HG03064 (cell line): ENCODE results near the gene HHAT.
A peak's percentile ranks its signal among the peaks of the same experiment; 100 is the strongest.

Experiments used
- ATAC-seq: cut with Tn5 transposase; IDR thresholded peaks from one replicate; pipeline ENCODE4 v1.9.1; 2021; ENCODE audit warnings: low read depth; ENCODE audit not compliant: unreplicated experiment

HHAT gene

DNA sequence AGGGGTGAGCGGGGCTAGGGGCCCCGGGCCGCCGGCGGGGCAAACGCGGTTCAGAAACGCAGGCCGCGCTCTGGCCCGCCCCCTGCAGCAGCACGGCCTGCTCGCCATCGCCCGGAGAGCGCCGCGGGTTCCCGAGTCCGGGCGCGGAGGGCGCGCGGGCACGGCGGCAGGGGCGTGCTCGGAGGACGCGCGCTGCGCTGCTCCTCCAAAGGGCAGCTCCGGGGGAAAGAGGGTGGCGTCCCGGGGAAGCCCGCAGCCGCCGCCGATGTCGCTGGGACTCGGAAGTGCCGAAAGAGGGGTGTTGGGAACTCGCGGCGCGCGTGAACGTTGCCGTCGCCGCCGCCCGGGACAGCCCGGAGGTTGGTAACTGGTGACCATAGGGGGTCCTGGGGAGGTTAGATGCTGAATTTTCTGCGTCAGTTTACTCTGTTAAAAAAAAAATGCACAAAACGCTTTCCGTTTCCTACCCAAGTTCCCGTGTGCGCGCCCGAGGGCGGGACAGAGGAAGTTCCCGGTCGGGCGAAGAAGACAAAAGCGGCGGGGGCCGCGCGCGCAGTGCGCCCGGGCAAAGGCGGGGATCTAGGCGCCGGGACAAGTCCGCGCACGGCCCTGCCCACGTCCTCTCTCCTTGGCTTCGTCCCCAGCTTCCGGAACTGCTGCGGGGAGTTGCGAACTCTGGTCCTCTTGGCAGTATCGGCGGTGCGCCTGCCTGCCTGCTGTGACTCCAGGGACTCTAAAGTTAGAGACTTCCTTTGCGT, at the start of gene HHAT:
Gene HHAT, plus strand, starts transcription at position 157 of the 758 bp plus-strand sequence. CDS start 20,074 bp downstream, outside the sequence.
- ATAC-seq: peak; percentile 47

GRCh38 chr1:210280221-210280620, 48.5 kb upstream of the HHAT start:
- no peak for ATAC-seq

DNA sequence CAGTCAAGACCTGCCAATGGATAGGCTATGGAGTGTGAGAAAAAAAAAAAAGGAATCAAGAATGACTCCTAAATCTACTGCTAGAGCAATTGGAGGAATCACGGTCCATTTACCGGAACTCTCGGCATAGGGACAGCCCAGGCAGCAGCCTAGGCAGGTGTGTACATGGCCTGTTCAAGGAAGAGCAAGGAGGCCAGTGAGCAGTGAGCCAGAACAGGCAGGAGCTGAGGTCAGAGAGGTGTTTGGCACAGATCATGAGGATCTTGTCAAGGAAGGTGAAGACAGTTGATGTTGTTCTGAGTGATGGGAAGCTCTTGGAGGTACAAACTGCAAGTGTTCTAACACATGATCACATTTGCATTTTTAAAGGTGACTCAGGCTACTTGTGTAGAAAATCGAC, 40.6 kb upstream of the HHAT start:
- ATAC-seq: no peak

DNA sequence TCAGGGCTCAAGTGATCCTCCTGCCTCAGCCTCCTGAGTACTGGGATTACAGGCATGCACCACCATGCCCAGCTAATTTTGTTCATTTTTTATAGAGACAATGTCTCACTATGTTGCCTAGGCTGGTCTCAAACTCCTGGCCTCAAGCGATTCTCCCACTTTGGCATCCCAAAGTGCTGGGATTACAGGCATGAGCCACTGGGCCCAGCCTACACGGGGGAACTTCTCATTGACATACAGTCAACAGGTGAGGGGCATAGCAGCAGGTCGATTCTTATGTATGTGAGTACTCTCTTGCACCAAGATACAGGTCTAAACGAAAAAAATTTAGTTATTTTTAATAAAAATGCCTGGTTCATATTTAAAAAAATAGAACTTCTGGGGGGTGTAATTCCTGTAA, 39.5 kb upstream of the HHAT start:
- ATAC-seq: no peak

- ATAC-seq: no peak
Measured at GRCh38 chr1:210291081-210291764, 37.5 kb upstream of the HHAT start.

- ATAC-seq: no peak
Measured at GRCh38 chr1:210291786-210292230, 36.9 kb upstream of the HHAT start.

DNA sequence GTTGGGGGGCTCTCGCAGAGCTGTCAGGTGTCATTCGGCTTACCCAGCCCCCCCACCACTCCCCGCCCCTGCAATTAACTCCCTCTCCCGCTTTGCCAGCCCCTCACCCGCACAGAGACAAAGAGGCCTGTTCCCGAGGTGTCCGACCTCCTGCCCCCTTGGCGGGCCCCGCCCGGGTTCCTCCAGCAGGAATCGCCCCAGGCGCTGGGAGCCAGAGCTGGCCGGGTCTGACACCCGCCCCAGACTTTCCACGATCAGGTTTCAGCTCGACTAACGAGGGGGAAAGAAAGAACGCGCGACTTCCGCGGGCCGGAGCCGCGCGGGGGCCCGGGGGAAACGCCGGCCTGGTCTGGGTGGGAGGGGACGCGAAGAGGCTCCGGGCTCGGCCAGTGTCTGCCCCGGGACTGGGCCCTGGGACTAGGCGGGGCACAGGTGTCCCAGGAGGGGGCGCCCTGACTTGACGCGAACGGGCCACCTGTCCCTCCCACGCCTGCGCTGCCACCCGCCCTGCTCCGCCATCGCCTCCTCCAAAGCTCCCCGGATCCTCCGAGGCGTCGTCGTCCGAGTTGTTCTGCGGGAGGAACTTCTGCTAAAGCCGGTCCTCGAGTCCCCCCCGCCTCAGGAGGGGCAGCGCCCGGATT, 36.4 kb upstream of the HHAT start:
- no peak for ATAC-seq

- ATAC-seq: no peak
Measured at GRCh38 chr1:210293171-210293607, 35.5 kb upstream of the HHAT start.

DNA sequence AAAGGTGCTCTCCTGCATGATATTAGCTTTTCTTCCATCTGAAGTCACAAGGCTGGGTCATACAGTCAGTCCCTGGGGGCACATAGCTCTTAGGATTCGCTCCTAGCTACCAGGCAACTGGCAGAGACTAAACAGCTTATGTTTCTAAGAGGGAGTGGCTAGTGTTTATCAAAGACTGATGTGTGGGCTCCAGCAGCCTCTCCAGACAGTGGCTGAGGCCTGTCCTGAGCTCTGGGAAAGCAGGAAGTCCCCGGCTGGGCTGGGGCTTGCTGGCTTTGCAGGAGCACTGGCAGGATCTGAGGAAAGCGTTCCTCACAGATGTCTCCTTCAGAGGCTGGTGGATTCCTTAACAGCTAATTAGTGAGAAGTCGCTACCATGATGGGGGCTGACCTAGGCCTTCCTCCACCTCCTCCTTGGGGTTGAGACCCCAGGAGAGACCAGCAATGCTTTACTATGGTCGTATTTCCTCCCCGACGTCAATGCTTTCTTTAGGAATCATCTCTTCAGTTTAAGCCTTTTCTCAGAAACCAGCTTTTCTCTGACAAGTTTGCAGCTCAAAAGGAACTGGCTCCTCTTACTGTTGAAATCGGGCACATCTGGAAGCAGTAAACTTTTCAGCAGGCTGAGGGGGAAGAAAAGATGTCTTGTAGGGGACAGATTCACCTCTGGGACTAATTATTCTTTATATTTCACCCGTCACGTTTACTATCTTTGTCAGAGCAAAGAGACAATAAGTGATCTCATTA, 33.5 kb upstream of the HHAT start:
- ATAC-seq: no peak

DNA sequence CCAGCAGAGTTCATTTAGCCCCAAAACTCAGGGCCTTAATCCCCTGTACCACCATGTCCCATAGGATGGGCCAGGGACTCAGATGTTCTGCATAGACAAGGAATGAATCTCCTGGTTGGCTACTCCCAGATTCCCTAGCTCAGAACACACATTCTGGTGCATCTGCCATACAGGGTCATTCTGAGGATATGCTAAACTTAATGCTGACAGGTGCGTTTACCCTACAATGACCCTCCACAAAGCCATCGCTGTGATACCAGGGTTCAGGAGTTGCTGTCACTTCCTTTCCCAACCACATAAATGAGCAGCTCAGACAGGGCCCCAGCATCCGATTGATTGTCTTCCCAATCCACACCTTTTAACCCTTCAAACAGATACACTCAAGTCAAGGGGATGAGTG, 32.0 kb upstream of the HHAT start:
- ATAC-seq: no peak

DNA sequence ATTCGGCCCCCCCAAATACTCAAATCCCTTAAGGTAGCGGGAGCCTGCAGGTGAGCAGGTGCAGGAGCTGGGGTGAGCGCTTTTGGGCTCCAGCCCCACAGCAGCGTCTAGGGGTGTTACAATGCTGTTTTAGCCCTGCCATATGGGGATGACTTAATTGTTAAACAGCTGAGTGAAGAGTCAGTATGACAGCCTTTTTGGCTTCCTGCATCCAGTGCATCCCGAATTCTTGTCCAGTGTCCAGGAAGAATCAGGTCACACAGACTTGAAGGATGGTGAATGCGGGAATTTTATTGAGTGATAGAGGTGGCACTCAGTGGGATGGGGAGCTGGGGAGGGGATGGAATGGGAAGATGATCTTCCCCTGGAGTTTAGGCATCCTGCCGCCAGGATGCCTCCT, 30.4 kb upstream of the HHAT start:
- no peak for ATAC-seq

GRCh38 chr1:210298936-210299335, 29.8 kb upstream of the HHAT start:
- ATAC-seq: no peak

- no peak for ATAC-seq
Measured at GRCh38 chr1:210299501-210299900, 29.2 kb upstream of the HHAT start.

- ATAC-seq: no peak
Measured at GRCh38 chr1:210300923-210301614, 27.6 kb upstream of the HHAT start.

- ATAC-seq: no peak
Measured at GRCh38 chr1:210301615-210302000, 27.1 kb upstream of the HHAT start.

DNA sequence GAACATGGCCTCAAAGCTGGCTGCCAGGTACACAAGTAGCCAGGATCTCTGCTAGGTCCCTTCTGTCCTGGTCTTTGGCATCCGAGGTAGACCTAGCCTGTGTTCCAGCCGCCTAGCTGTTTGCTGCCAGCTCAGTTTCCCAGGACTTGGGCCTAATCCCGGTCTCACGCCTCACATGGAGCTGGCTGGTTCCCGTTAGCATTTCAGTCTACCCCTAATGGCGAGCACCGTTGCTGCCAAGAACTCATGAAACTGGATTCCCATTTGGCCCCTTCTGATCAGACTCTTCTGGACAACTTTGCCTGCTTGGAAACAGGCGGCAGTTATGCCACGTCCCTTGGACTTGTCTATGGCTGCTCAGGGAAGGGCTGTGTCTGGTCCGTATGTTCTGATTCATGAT, 26.2 kb upstream of the HHAT start:
- no peak for ATAC-seq

DNA sequence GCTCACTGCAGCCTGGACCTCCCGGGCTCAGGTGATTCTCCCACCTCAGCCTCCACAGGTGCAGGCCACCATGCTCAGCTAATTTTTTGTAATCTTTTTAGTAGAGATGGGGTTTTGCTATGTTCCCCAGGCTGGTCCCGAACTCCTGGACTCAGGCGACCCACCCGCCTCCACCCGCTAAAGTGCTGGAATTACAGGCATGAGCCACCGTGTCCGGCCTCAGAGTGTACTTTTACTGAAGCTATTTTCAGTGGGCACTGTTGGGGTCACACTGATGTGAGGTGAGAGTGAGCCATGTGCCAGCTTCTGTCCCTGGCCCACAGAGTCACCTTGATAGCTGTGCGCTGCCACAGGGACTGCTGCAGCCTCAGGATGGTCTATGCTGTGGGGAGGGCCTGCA, 25.3 kb upstream of the HHAT start:
- no peak for ATAC-seq

- no peak for ATAC-seq
Measured at GRCh38 chr1:210310562-210311153, 18.0 kb upstream of the HHAT start.

GRCh38 chr1:210311726-210312493, 16.8 kb upstream of the HHAT start:
- no peak for ATAC-seq
